Caco-2 (cell line): ENCODE measurements around the gene ELL. TPM values are rescaled to one million over a fixed set of nuclear protein-coding genes. Genes with fewer than 3 reads are reported as not detected.

Experiments
- BruUV-seq: library from RNA; stranded (reverse); fragments of 400-500 nt; replicated peaks from 2 replicates; lab custom pipeline; 2021; lab: Mats Ljungman, UMichigan
- CTCF ChIA-PET: fragments of 300-600 bp; sonication (Branson Sonifier 250); formaldehyde crosslinking; loops from one replicate; lab custom pipeline; 2022; ENCODE audit warnings: antibody characterized with exemption; lab: Charles Lee
- POLR2A ChIA-PET: fragments of 300-600 bp; sonication (Branson Sonifier 250); formaldehyde crosslinking; loops from one replicate; lab custom pipeline; 2022; ENCODE audit warnings: antibody characterized with exemption; lab: Charles Lee
- DNase-seq, 2 experiments: peaks; one replicate each; pipeline versions ENCODE4 v3.0.0 to v3.0.0-alpha.2; 2020 to 2022
- H3K27me3 ChIP-seq: replicated peaks from 2 replicates; pipeline ENCODE4 v1.6.0; 2011; ENCODE audit warnings: low read length; ENCODE audit not compliant: control insufficient read depth, insufficient read depth
- H3K36me3 ChIP-seq: 2 replicates; pipeline ENCODE4 v1.5.1; 2011; ENCODE audit warnings: low read length; ENCODE audit not compliant: control insufficient read depth, insufficient read depth
- H3K4me1 ChIP-seq: fragments of 250-450 bp; sonication (Bioruptor Pico); 2 replicates; pipeline ENCODE4 v1.5.1; 2020; ENCODE audit warnings: mild to moderate bottlenecking
- H3K4me3 ChIP-seq: 2 replicates; pipeline ENCODE4 v1.5.1; 2011; ENCODE audit warnings: low read depth, mild to moderate bottlenecking, control low read depth, low read length
- H3K9me3 ChIP-seq: fragments of 250-450 bp; sonication (Bioruptor Pico); 2 replicates; pipeline ENCODE4 v1.5.1; 2020; ENCODE audit warnings: mild to moderate bottlenecking, moderate library complexity
- H3K27ac Mint-ChIP-seq: one replicate; pipeline ENCODE4 v1.8.0; 2022; ENCODE audit warnings: mixed read lengths; ENCODE audit not compliant: unreplicated experiment
- H3K27me3 Mint-ChIP-seq: one replicate; pipeline ENCODE4 v1.8.0; 2022; ENCODE audit warnings: mixed read lengths; ENCODE audit not compliant: insufficient read depth, unreplicated experiment
- H3K36me3 Mint-ChIP-seq: one replicate; pipeline ENCODE4 v1.8.0; 2022; ENCODE audit warnings: mild to moderate bottlenecking, mixed read lengths; ENCODE audit not compliant: insufficient read depth, unreplicated experiment
- H3K4me1 Mint-ChIP-seq: one replicate; pipeline ENCODE4 v1.8.0; 2022; ENCODE audit warnings: low read depth, mixed read lengths; ENCODE audit not compliant: unreplicated experiment
- H3K4me3 Mint-ChIP-seq: one replicate; pipeline ENCODE4 v1.8.0; 2022; ENCODE audit warnings: mild to moderate bottlenecking, moderate library complexity, mixed read lengths; ENCODE audit not compliant: unreplicated experiment
- H3K9me3 Mint-ChIP-seq: one replicate; pipeline ENCODE4 v1.8.0; 2022; ENCODE audit warnings: mixed read lengths; ENCODE audit not compliant: unreplicated experiment
- CTCF ChIP-seq, 2 experiments: fragments of 200-600 bp in 1 of 2; IDR thresholded peaks; 1 replicate in 1 of 2; 2 replicates in 1 of 2; pipeline versions ENCODE4 v1.5.1 to v1.8.0; 2011 to 2022; ENCODE audit warnings: antibody characterized with exemption in 1 of 2, control low read depth in 1 of 2, inconsistent platforms in 1 of 2, low read depth in 1 of 2, low read length in 1 of 2, mild to moderate bottlenecking in 1 of 2, moderate library complexity in 1 of 2; ENCODE audit not compliant: insufficient read depth in 1 of 2, severe bottlenecking in 1 of 2, unreplicated experiment in 1 of 2
- intact Hi-C: fragments of 100-400 bp; cut with micrococcal nuclease; formaldehyde crosslinking; loops from one replicate; pipeline ENCODE4 v1.10.0; 2022; ENCODE audit not compliant: unreplicated experiment
- total RNA-seq: library from RNA; stranded (reverse); gene quantifications from 2 replicates; pipeline ENCODE4 v1.2.3, GENCODE V29; 2022

Gene ELL
- total RNA-seq, 1 experiment from 2014 or later = 12.1 TPM

GRCh38 chr19:18419699-18420460 is 102.0 kb downstream of the ELL start:
- Histone ChIP-seq H3K4me3 (peak overlapping the region; percentile 85), H3K9me3 (no peaks in the 10 kb centered on the region), H3K36me3 (no peaks in the 10 kb centered on the region), H3K4me1 (peaks cover 41% of the 10 kb centered on the region), H3K27me3 (no peaks in the 10 kb centered on the region)
- Mint-ChIP-seq H3K9me3 (no peaks in the 10 kb centered on the region), H3K27ac (peak overlapping the region; percentile 24), H3K4me3 (peak overlapping the region; percentile 89), H3K27me3 (no peaks in the 10 kb centered on the region), H3K36me3 (peaks cover 18% of the 10 kb centered on the region), H3K4me1 (peaks cover 7% of the 10 kb centered on the region)
- DNase-seq = peak; percentile 47 to 59
- POLR2A ChIA-PET = interaction anchor here (0.6 to 4.0 kb wide), 8 partner anchors 16 to 169 kb away, joined by 3 to 32 read pairs (median 4); partner anchors contain the start of genes GDF15, JUND and LSM4
- TF ChIP-seq CTCF (IDR thresholded peaks at IDR 0.05; ENCODE audit: insufficient read depth in 1 of 2, low read depth in 1 of 2, low read length in 1 of 2, severe bottlenecking in 1 of 2, unreplicated experiment in 1 of 2) = no peak
- CTCF ChIA-PET = interaction anchor here (0.6 to 2.7 kb wide), 12 partner anchors 18 to 140 kb away, joined by 3 to 15 read pairs (median 4); partner anchors contain the start of genes GDF15 and LSM4
- intact Hi-C loops = loop anchor here (1.0 kb wide), 1 partner anchor 18 kb away; the partner anchor contains the start of gene ISYNA1
- BruUV-seq = no TSS peak

GRCh38 chr19:18419195-18419698 is 102.6 kb downstream of the ELL start, which contains the start of gene SSBP4:
SSBP4 (plus strand) TSS chr19:18419398; CDS start chr19:18419649, 251 bp downstream.
- Histone ChIP-seq H3K9me3 (no peaks in the 10 kb centered on the region), H3K4me1 (peaks cover 41% of the 10 kb centered on the region), H3K36me3 (no peaks in the 10 kb centered on the region), H3K27me3 (no peaks in the 10 kb centered on the region), H3K4me3 (peak within 1 kb of the TSS; percentile 85)
- Mint-ChIP-seq H3K4me1 (peaks cover 7% of the 10 kb centered on the region), H3K9me3 (no peaks in the 10 kb centered on the region), H3K4me3 (peak within 1 kb of the TSS; percentile 89), H3K27me3 (no peaks in the 10 kb centered on the region), H3K36me3 (peaks cover 18% of the 10 kb centered on the region), H3K27ac (peak within 1 kb of the TSS; percentile 24)
- intact Hi-C loops = loop anchor here (1.0 kb wide), 1 partner anchor 19 kb away; the partner anchor contains the start of gene ISYNA1
- ChIA-PET CTCF (interaction anchor here (0.6 to 2.7 kb wide), 14 partner anchors 18 to 320 kb away, joined by 3 to 15 read pairs (median 4); partner anchors contain the start of genes GDF15 and LSM4), POLR2A (interaction anchor here (0.6 to 4.0 kb wide), 6 partner anchors 34 to 170 kb away, joined by 3 to 32 read pairs (median 5); partner anchors contain the start of genes GDF15, JUND and LSM4)
- DNase-seq = peak; percentile 77 to 90
- TF ChIP-seq CTCF (IDR thresholded peaks at IDR 0.05; ENCODE audit: insufficient read depth in 1 of 2, low read depth in 1 of 2, low read length in 1 of 2, severe bottlenecking in 1 of 2, unreplicated experiment in 1 of 2) = peak; percentile 22 to 39
- BruUV-seq = no TSS peak
